ENCODE data around the gene PHOX2A. TPM values are rescaled to one million over a fixed set of nuclear protein-coding genes. Genes with fewer than 3 reads are reported as not detected.

PHOX2A gene
- total and polyA plus RNA-seq, 2 of the 13 experiments (the other 11 are each of a cell fraction or from before 2014, with no cell fraction given), result not detected

GRCh38 chr11:72202571-72202970 is 41.4 kb downstream of the PHOX2A start:
- no peaks in the 10 kb centered on the region; a peak in 1 of 5 replicates for H3K27me3 ChIP-seq (ENCODE audit: control insufficient read depth in 1 of 2, insufficient read depth in 2 of 2, low read length in 2 of 2)
- H3K4me1 ChIP-seq (ENCODE audit: insufficient read depth, low read length), result peaks cover 9% of the 10 kb centered on the region; the same call in 1 of the 2 replicates
- ChIA-PET CTCF (ENCODE audit: low intra/inter-chr PET ratio, low total read pairs) (no interaction called here), POLR2A (no interaction called here)
- H3K4me3 ChIP-seq (replicated peaks in 1 of 3; ENCODE audit: insufficient read depth in 1 of 3, low read depth in 2 of 3, low read length in 3 of 3), result no peak overlapping the region
- no peak overlapping the region for H3K4me2 ChIP-seq (ENCODE audit: low read depth, low read length)
- no peak overlapping the region for H2AFZ ChIP-seq (ENCODE audit: low read length)
- WGBS (ENCODE audit: low lambda C conversion rate), result 83% methylated on average over 6 of the region's 6 CpGs
- no TSS peak for BruUV-seq (replicated peaks)
- DNase-seq (ENCODE audit: low spot score), result no peak
- H3K9ac ChIP-seq (ENCODE audit: insufficient read depth, low read depth, low read length), result no peak overlapping the region
- intact Hi-C loops (cut with micrococcal nuclease; ENCODE audit: unreplicated experiment) (no loop called here), in situ Hi-C loops (cut with HindIII; ENCODE audit: extremely low pct_ligation_motif_present, low pct_unique_long_range_greater_than_20kb) (no loop called here)
- no peaks in the 10 kb centered on the region for H4K20me1 ChIP-seq (ENCODE audit: insufficient read depth, low read length)
- H3K9me3 ChIP-seq (ENCODE audit: low read length), result no peaks in the 10 kb centered on the region
- no peak for ATAC-seq
- no peaks in the 10 kb centered on the region for H3K79me2 ChIP-seq (ENCODE audit: insufficient read depth, low read length)
- H3K36me3 ChIP-seq (replicated peaks in 1 of 2; ENCODE audit: control insufficient read depth in 1 of 2, insufficient read depth in 2 of 2, low read length in 2 of 2), result no peaks in the 10 kb centered on the region
- FAIRE-seq, result no peak
- H3K27ac ChIP-seq (ENCODE audit: extremely low read length, insufficient read depth, low read length), result no peak overlapping the region
- TF ChIP-seq ZNF780A (CRISPR knock-in tag; IDR thresholded peaks at IDR 0.05), result no peak
- no peak for TF ChIP-seq TEAD2 (CRISPR knock-in tag; IDR thresholded peaks at IDR 0.05)
- no peak for TF ChIP-seq RERE (CRISPR knock-in tag; IDR thresholded peaks at IDR 0.05; ENCODE audit: low read depth)
- no peak for TF ChIP-seq ZNF687 (CRISPR knock-in tag; IDR thresholded peaks at IDR 0.05)
- TF ChIP-seq HIC2 (CRISPR knock-in tag; IDR thresholded peaks at IDR 0.05; ENCODE audit: low read depth), result no peak
- TF ChIP-seq KLF12 (CRISPR knock-in tag; IDR thresholded peaks at IDR 0.05; ENCODE audit: borderline replicate concordance), result no peak
- no peak for TF ChIP-seq ZNF850 (CRISPR knock-in tag; conservative IDR thresholded peaks at IDR 0.05)
- TF ChIP-seq ZNF18 (CRISPR knock-in tag; IDR thresholded peaks at IDR 0.05; ENCODE audit: insufficient replicate concordance), result no peak
- TF ChIP-seq ZSCAN30 (CRISPR knock-in tag; IDR thresholded peaks at IDR 0.05), result no peak
